ENCODE measurements around the gene HS6ST1.

DNA sequence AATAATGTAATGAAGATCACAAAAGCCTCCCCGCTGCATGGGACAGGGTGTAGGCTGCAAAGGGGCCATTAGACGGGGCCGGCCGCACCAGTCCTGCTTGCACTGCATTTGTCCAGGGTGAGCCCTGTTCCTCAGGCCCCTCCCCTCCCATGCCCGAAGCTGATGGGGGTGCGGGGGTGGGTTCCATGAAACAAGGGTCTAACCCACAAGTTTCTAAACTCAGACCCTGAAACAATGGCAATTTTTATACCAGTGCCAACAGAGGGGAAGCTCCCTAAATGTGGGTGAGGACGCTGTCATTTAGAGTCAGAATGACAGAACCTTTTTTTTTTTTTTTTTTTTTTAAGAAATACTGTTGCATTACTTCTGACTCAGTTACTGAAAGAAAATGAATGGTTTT lies 39.7 kb downstream of the HS6ST1 start:
- TF ChIP-seq, protein P1, sequence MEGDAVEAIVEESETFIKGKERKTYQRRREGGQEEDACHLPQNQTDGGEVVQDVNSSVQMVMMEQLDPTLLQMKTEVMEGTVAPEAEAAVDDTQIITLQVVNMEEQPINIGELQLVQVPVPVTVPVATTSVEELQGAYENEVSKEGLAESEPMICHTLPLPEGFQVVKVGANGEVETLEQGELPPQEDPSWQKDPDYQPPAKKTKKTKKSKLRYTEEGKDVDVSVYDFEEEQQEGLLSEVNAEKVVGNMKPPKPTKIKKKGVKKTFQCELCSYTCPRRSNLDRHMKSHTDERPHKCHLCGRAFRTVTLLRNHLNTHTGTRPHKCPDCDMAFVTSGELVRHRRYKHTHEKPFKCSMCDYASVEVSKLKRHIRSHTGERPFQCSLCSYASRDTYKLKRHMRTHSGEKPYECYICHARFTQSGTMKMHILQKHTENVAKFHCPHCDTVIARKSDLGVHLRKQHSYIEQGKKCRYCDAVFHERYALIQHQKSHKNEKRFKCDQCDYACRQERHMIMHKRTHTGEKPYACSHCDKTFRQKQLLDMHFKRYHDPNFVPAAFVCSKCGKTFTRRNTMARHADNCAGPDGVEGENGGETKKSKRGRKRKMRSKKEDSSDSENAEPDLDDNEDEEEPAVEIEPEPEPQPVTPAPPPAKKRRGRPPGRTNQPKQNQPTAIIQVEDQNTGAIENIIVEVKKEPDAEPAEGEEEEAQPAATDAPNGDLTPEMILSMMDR (IDR thresholded peaks at IDR 0.05; ENCODE audit: borderline replicate concordance, extremely low read depth, low read length, poor library complexity, severe bottlenecking): no peak
- TF ChIP-seq EZH2 (IDR thresholded peaks at IDR 0.05; ENCODE audit: borderline replicate concordance, low read depth, low read length, severe bottlenecking): no peak
